Smooth muscle cell (in vitro differentiated cells): ENCODE measurements around the gene ARHGAP26. TPM values are rescaled to one million over a fixed set of nuclear protein-coding genes. Genes with fewer than 3 reads are reported as not detected.

Experiments
- DNase-seq: peaks from one replicate; lab custom pipeline; 2025; ENCODE audit not compliant: unreplicated experiment; lab: John Stamatoyannopoulos, UW
- H2AFZ ChIP-seq: fragments of 200-600 bp; sonication (generic); 2 replicates; pipeline ENCODE4 v1.6.0; 2016; ENCODE audit warnings: antibody characterized with exemption, low read depth, mild to moderate bottlenecking
- H3F3A ChIP-seq: fragments of 200-600 bp; sonication (generic); 2 replicates; pipeline ENCODE4 v1.6.0; 2017; ENCODE audit warnings: antibody characterized with exemption, low read depth
- H3K27ac ChIP-seq: fragments of 200-600 bp; sonication (generic); 2 replicates; pipeline ENCODE4 v1.5.1; 2016; ENCODE audit warnings: low read depth, mild to moderate bottlenecking
- H3K27me3 ChIP-seq: fragments of 200-600 bp; sonication (generic); 2 replicates; pipeline ENCODE4 v1.6.1; 2016; ENCODE audit warnings: low read depth, mild to moderate bottlenecking
- H3K36me3 ChIP-seq: fragments of 200-600 bp; sonication (generic); 2 replicates; pipeline ENCODE4 v1.5.1; 2016; ENCODE audit warnings: low read depth
- H3K4me1 ChIP-seq: fragments of 200-600 bp; sonication (generic); 2 replicates; pipeline ENCODE4 v1.5.1; 2016; ENCODE audit warnings: low read depth
- H3K4me2 ChIP-seq: fragments of 200-600 bp; sonication (generic); 2 replicates; pipeline ENCODE4 v1.6.0; 2016; ENCODE audit warnings: mild to moderate bottlenecking
- H3K4me3 ChIP-seq: fragments of 200-600 bp; sonication (generic); 2 replicates; pipeline ENCODE4 v1.5.1; 2016; ENCODE audit warnings: mild to moderate bottlenecking
- H3K79me2 ChIP-seq: fragments of 200-600 bp; sonication (generic); 2 replicates; pipeline ENCODE4 v1.6.0; 2016; ENCODE audit warnings: low read depth, mild to moderate bottlenecking
- H3K9ac ChIP-seq: fragments of 200-600 bp; sonication (generic); 2 replicates; pipeline ENCODE4 v1.6.0; 2016; ENCODE audit warnings: low read depth
- H3K9me3 ChIP-seq: fragments of 200-600 bp; sonication (generic); replicated peaks from 2 replicates; pipeline ENCODE4 v1.5.1; 2016; ENCODE audit warnings: low read depth
- H4K20me1 ChIP-seq: fragments of 200-600 bp; sonication (generic); 2 replicates; pipeline ENCODE4 v1.6.0; 2016; ENCODE audit warnings: low read depth
- CTCF ChIP-seq: fragments of 200-600 bp; sonication (generic); IDR thresholded peaks from 2 replicates; pipeline ENCODE4 v1.5.1; 2017; ENCODE audit warnings: borderline replicate concordance, mild to moderate bottlenecking, antibody characterized with exemption; ENCODE audit not compliant: insufficient read depth, poor library complexity, severe bottlenecking
- WGBS: methylation state at CpG from one replicate; pipeline ENCODE4 v1.1.7; 2016; ENCODE audit warnings: low lambda C conversion rate; 5-methylcytosine and 5-hydroxymethylcytosine counted together
- polyA plus RNA-seq: library from polyadenylated mRNA; unstranded; fragments of >200 nt; fragmentation: Nextera tagmentation; extraction: Ambion mirVana; gene quantifications from 2 replicates; pipeline ENCODE4 v1.2.1, GENCODE V29; 2016
- total RNA-seq: library from RNA; depleted of rRNA; stranded (reverse); fragments of >200 nt; gene quantifications from 2 replicates; pipeline ENCODE4 v1.2.3, GENCODE V29; 2014

The ARHGAP26 gene
- total and polyA plus RNA-seq, 2 experiments from 2014 or later: 2.2 to 5.1 TPM

- H3K9me3 ChIP-seq: no peaks in the 10 kb centered on the region
- peaks cover 58% of the 10 kb centered on the region for H3K4me1 ChIP-seq
- DNase-seq: no peak
- H3K27me3 ChIP-seq: no peaks in the 10 kb centered on the region
- H3K27ac ChIP-seq: no peak overlapping the region
- no peak overlapping the region for H2AFZ ChIP-seq
- H3K4me3 ChIP-seq: no peak overlapping the region
- no peak overlapping the region for H3K9ac ChIP-seq
- no peaks in the 10 kb centered on the region for H3K36me3 ChIP-seq
- peaks cover 19% of the 10 kb centered on the region for H3F3A ChIP-seq
- H3K79me2 ChIP-seq: no peaks in the 10 kb centered on the region
- H3K4me2 ChIP-seq: no peak overlapping the region
- H4K20me1 ChIP-seq: no peaks in the 10 kb centered on the region
- 91% methylated on average over 1 of the region's 1 CpG for WGBS
- TF ChIP-seq CTCF: no peak
Observed at GRCh38 chr5:143132739-143133138, 362.6 kb downstream of the ARHGAP26 start.

- Histone ChIP-seq H3K36me3 (no peaks in the 10 kb centered on the region), H3K79me2 (no peaks in the 10 kb centered on the region), H2AFZ (no peak overlapping the region), H3K27ac (peak overlapping the region; percentile 8), H4K20me1 (no peaks in the 10 kb centered on the region), H3K4me2 (peak overlapping the region; percentile 12), H3F3A (peaks cover 11% of the 10 kb centered on the region), H3K9ac (no peak overlapping the region), H3K4me3 (no peak overlapping the region), H3K4me1 (peaks cover 53% of the 10 kb centered on the region), H3K27me3 (no peaks in the 10 kb centered on the region), H3K9me3 (no peaks in the 10 kb centered on the region)
- WGBS: 74% methylated on average over 11 of the region's 11 CpGs
- TF ChIP-seq CTCF: no peak
- no peak for DNase-seq
Observed at GRCh38 chr5:143133721-143134120, 363.5 kb downstream of the ARHGAP26 start.

DNA sequence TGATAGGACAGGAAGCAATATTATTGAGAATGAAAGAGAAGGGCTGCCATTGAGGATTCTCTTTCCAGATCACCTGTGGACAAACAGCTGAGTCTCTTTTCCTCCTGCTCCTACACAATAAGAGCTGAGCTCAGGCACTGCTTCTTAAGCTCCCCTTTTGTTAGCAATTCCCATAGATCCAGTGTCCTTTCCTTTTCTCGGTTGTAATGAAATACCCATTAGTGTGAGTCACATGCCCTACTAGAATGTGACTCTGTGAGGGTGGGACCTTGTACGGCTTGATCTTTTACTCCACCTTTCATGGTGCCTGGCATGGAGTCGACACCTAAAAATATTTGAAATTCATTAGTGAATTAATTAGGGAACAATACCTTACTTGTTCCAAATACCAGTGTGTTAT lies 364.1 kb downstream of the ARHGAP26 start:
- 49% methylated on average over 3 of the region's 3 CpGs for WGBS
- H3K27me3 ChIP-seq: no peaks in the 10 kb centered on the region
- no peak overlapping the region for H3K9ac ChIP-seq
- H3K36me3 ChIP-seq: no peaks in the 10 kb centered on the region
- peaks cover 53% of the 10 kb centered on the region for H3K4me1 ChIP-seq
- H3K4me2 ChIP-seq: peak overlapping the region; percentile 12
- no peaks in the 10 kb centered on the region for H4K20me1 ChIP-seq
- DNase-seq: no peak
- peaks cover 9% of the 10 kb centered on the region for H3F3A ChIP-seq
- no peak overlapping the region for H2AFZ ChIP-seq
- no peak for TF ChIP-seq CTCF
- H3K9me3 ChIP-seq: no peaks in the 10 kb centered on the region
- H3K4me3 ChIP-seq: no peak overlapping the region
- no peaks in the 10 kb centered on the region for H3K79me2 ChIP-seq
- H3K27ac ChIP-seq: peak overlapping the region; percentile 8

GRCh38 chr5:143134900-143135299 lies 364.7 kb downstream of the ARHGAP26 start:
- no peaks in the 10 kb centered on the region for H4K20me1 ChIP-seq
- peaks cover 7% of the 10 kb centered on the region for H3F3A ChIP-seq
- no peak overlapping the region for H3K27ac ChIP-seq
- no peaks in the 10 kb centered on the region for H3K36me3 ChIP-seq
- no peak overlapping the region for H3K4me3 ChIP-seq
- H3K79me2 ChIP-seq: no peaks in the 10 kb centered on the region
- H3K4me2 ChIP-seq: no peak overlapping the region
- no peaks in the 10 kb centered on the region for H3K9me3 ChIP-seq
- H3K27me3 ChIP-seq: no peaks in the 10 kb centered on the region
- 81% methylated on average over 4 of the region's 4 CpGs for WGBS
- H3K4me1 ChIP-seq: peaks cover 53% of the 10 kb centered on the region
- TF ChIP-seq CTCF: no peak
- DNase-seq: no peak
- H2AFZ ChIP-seq: no peak overlapping the region
- H3K9ac ChIP-seq: no peak overlapping the region
